ENCODE data around the gene RAP1GAP2.

RAP1GAP2 gene

GRCh38 chr17:2903193-2903974 is 107.1 kb downstream of the RAP1GAP2 start:
- CTCF ChIA-PET, result no interaction called here
- Mint-ChIP-seq H3K36me3 (peaks cover 15% of the 10 kb centered on the region), H3K27me3 (no peaks in the 10 kb centered on the region), H3K4me3 (no peak overlapping the region), H3K9me3 (peaks cover 4% of the 10 kb centered on the region), H3K4me1 (no peaks in the 10 kb centered on the region), H3K27ac (no peak overlapping the region)
- no peak for DNase-seq

- peaks cover 16% of the 10 kb centered on the region for H3K36me3 Mint-ChIP-seq
- DNase-seq, result no peak
- H3K27me3 Mint-ChIP-seq, result no peaks in the 10 kb centered on the region
- CTCF ChIA-PET, result no interaction called here
- H3K9me3 Mint-ChIP-seq, result peaks cover 4% of the 10 kb centered on the region
- H3K4me1 Mint-ChIP-seq, result peaks cover under 1% of the 10 kb centered on the region
- no peak overlapping the region for H3K4me3 Mint-ChIP-seq
- H3K27ac Mint-ChIP-seq, result no peak overlapping the region
These were observed 107.9 kb downstream of the RAP1GAP2 start for GRCh38 chr17:2904135-2904534.

DNA sequence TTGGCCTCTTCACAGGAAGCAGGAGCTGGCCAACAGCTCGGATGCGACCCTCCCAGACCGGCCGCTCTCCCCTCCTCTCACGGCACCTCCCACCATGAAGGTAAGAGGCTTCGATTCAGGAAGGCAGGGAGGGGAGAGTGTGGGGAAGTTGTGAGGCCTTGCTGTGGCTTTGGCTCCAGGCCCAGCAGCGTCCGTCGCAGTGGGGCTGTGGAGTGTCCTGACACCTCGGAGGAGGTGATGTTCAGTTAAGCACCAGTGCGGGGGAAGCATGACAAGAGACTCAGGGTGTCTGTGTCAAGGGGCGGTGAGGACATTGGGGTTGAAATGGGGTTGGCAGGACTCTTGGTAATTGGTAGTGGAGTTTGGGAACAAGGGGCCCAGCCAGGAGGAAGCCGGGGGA is 109.0 kb downstream of the RAP1GAP2 start:
- H3K9me3 Mint-ChIP-seq, result peaks cover 4% of the 10 kb centered on the region
- peaks cover 5% of the 10 kb centered on the region for H3K4me1 Mint-ChIP-seq
- H3K27me3 Mint-ChIP-seq, result no peaks in the 10 kb centered on the region
- CTCF ChIA-PET, result no interaction called here
- no peak overlapping the region for H3K4me3 Mint-ChIP-seq
- H3K27ac Mint-ChIP-seq, result no peak overlapping the region
- DNase-seq, result no peak
- H3K36me3 Mint-ChIP-seq, result peaks cover 16% of the 10 kb centered on the region

- CTCF ChIA-PET, result no interaction called here
- H3K9me3 Mint-ChIP-seq, result peaks cover 4% of the 10 kb centered on the region
- peaks cover 16% of the 10 kb centered on the region for H3K36me3 Mint-ChIP-seq
- no peak overlapping the region for H3K4me3 Mint-ChIP-seq
- no peaks in the 10 kb centered on the region for H3K27me3 Mint-ChIP-seq
- peaks cover 5% of the 10 kb centered on the region for H3K4me1 Mint-ChIP-seq
- DNase-seq, result no peak
- no peak overlapping the region for H3K27ac Mint-ChIP-seq
These were observed 109.7 kb downstream of the RAP1GAP2 start for GRCh38 chr17:2905696-2906501.

DNA sequence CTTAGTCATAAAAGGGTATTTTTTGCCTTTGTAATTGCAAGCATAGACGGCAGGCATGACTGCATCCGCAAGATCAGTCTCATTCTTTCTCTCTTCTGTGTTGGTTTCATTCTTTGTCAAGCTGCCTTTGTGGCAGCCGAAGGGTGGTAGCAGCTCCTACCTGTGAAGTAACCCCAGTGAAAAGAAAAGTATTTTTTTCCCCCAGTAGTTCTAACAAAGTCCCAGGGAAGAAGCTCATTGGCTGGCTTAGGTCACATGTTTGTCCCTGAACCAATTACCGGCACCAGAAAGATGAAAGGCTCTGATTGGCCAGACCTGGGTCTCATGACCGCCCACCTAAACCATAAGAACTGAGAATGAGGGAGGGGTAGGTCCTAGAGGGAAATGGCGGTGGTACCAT is 110.7 kb downstream of the RAP1GAP2 start:
- Mint-ChIP-seq H3K4me1 (peaks cover 5% of the 10 kb centered on the region), H3K4me3 (no peak overlapping the region), H3K36me3 (peaks cover 16% of the 10 kb centered on the region), H3K27ac (no peak overlapping the region), H3K9me3 (peaks cover 4% of the 10 kb centered on the region), H3K27me3 (no peaks in the 10 kb centered on the region)
- CTCF ChIA-PET, result no interaction called here
- no peak for DNase-seq

DNA sequence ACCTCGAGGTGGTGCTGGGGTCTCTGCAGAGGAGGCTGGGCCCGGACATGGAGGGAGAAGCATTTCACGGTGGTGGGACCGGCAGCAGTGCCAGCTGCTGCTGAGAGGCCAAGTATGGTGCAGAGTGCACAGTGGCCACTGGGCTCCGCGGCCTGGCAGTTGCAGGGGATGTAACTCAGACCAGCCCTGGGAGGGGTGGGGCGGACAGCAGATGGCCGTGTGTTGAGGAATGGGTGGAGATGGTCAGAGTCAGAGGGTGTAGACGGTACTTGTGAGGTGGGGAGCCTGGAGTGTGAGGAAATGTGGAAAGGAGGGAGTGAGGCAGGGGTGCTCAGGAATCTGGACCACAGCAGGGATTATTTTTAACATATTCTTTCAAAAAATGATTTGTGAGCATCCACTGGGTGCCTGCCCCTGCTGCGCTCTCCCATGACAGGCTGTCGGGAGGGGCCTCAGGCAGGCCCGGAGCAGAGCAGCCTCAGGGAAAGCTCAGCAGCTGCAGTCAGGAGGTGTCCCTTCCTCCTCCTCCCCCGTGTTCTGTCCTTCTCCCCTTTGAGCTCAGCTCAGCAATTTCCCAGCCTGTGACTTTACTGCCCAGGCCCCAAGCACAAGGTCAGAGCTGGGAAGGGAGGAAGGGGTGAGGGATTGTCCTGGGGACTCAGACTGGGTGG is 113.1 kb downstream of the RAP1GAP2 start:
- Mint-ChIP-seq H3K27me3 (no peaks in the 10 kb centered on the region), H3K9me3 (peaks cover 4% of the 10 kb centered on the region), H3K4me3 (no peak overlapping the region), H3K4me1 (peaks cover 5% of the 10 kb centered on the region), H3K27ac (no peak overlapping the region), H3K36me3 (peaks cover 16% of the 10 kb centered on the region)
- CTCF ChIA-PET, result no interaction called here
- no peak for DNase-seq

GRCh38 chr17:2909846-2910234 is 113.6 kb downstream of the RAP1GAP2 start:
- Mint-ChIP-seq H3K27ac (no peak overlapping the region), H3K36me3 (peaks cover 16% of the 10 kb centered on the region), H3K9me3 (peaks cover 4% of the 10 kb centered on the region), H3K4me3 (no peak overlapping the region), H3K27me3 (no peaks in the 10 kb centered on the region), H3K4me1 (peaks cover 5% of the 10 kb centered on the region)
- CTCF ChIA-PET, result no interaction called here
- no peak for DNase-seq

- CTCF ChIA-PET, result no interaction called here
- H3K27ac Mint-ChIP-seq, result no peak overlapping the region
- DNase-seq, result no peak
- H3K36me3 Mint-ChIP-seq, result peaks cover 14% of the 10 kb centered on the region
- H3K9me3 Mint-ChIP-seq, result peaks cover 4% of the 10 kb centered on the region
- H3K4me3 Mint-ChIP-seq, result no peak overlapping the region
- peaks cover 5% of the 10 kb centered on the region for H3K4me1 Mint-ChIP-seq
- no peaks in the 10 kb centered on the region for H3K27me3 Mint-ChIP-seq
These were observed 115.0 kb downstream of the RAP1GAP2 start for GRCh38 chr17:2911035-2911754.

GRCh38 chr17:2911755-2912111 is 115.5 kb downstream of the RAP1GAP2 start:
- DNase-seq, result no peak
- Mint-ChIP-seq H3K4me1 (peaks cover 5% of the 10 kb centered on the region), H3K27ac (no peak overlapping the region), H3K9me3 (peaks cover 3% of the 10 kb centered on the region), H3K27me3 (no peaks in the 10 kb centered on the region), H3K4me3 (no peak overlapping the region), H3K36me3 (peaks cover 11% of the 10 kb centered on the region)
- CTCF ChIA-PET, result no interaction called here

DNA sequence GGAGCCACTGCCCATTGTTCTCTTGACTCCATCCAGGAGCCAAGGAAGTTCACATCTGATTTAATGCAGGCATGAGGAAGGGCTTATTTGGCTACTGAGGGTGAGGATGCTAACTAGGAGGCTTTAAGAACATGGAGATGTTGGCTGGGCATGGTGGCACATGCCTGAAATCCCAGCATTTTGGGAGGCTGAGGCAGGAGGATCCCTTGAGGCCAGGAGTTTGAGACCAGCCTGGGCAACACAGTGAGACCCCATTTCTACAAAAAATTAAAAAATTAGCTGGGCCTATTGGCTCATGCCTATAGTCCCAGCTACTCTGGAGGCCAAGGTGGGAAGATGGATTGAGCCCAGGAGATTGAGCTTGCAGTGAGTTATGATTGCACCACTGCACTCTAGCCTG is 116.5 kb downstream of the RAP1GAP2 start:
- no peak overlapping the region for H3K4me3 Mint-ChIP-seq
- DNase-seq, result no peak
- CTCF ChIA-PET, result interaction anchor here (0.6 kb wide), 1 partner anchor 121 kb away, joined by 3 read pairs; no protein-coding TSS in a partner anchor
- no peak overlapping the region for H3K27ac Mint-ChIP-seq
- H3K36me3 Mint-ChIP-seq, result peaks cover 5% of the 10 kb centered on the region
- H3K27me3 Mint-ChIP-seq, result no peaks in the 10 kb centered on the region
- peaks cover 5% of the 10 kb centered on the region for H3K4me1 Mint-ChIP-seq
- H3K9me3 Mint-ChIP-seq, result no peaks in the 10 kb centered on the region

DNA sequence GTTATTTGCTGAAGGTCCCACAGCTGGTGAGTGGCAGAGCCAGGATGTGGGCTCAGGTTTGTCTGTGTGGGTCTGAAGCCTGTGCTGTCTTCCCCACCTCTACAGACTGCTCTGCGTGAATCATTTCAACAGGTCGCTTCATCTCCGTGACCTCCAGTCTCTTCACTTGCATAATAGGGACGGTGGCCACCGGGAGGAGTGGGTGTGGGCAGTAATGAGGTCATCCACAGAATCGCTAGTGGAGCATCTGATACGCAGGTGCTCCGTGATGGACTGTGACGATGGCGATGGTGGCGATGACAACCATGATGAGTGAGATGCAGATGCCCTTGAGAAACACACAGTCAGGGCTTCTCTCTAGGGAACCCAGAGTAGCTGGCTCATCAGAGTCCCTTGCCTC is 120.2 kb downstream of the RAP1GAP2 start:
- no peak for DNase-seq
- Mint-ChIP-seq H3K27me3 (no peaks in the 10 kb centered on the region), H3K9me3 (no peaks in the 10 kb centered on the region), H3K4me1 (no peaks in the 10 kb centered on the region), H3K36me3 (no peaks in the 10 kb centered on the region), H3K4me3 (no peak overlapping the region), H3K27ac (no peak overlapping the region)
- CTCF ChIA-PET, result interaction anchor here (0.6 kb wide), 1 partner anchor 36 kb away, joined by 3 read pairs; no protein-coding TSS in a partner anchor

DNA sequence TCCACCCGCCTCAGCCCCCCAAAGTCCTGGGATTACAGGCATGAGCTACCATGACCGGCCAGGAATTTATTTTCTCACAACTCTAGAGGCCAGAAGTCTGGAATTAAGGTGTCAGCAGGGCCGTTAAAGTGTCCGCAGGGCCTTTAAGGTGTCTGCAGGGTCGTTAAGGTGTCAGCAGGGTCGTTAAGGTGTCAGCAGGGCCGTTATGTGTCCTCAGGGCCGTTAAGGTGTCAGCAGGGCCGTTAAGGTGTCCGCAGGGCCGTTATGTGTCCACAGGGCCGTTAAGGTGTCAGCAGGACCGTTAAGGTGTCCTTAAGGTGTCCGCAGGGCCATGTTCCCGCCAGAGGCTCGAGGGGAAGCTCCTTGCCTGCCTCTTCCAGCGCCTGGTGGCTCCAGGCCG is 125.2 kb downstream of the RAP1GAP2 start:
- no peak overlapping the region for H3K27ac Mint-ChIP-seq
- DNase-seq, result no peak
- H3K9me3 Mint-ChIP-seq, result no peaks in the 10 kb centered on the region
- no peaks in the 10 kb centered on the region for H3K4me1 Mint-ChIP-seq
- no peak overlapping the region for H3K4me3 Mint-ChIP-seq
- no peaks in the 10 kb centered on the region for H3K36me3 Mint-ChIP-seq
- H3K27me3 Mint-ChIP-seq, result no peaks in the 10 kb centered on the region
- CTCF ChIA-PET, result interaction anchor here (0.7 kb wide), 1 partner anchor 260 kb away, joined by 3 read pairs; no protein-coding TSS in a partner anchor

DNA sequence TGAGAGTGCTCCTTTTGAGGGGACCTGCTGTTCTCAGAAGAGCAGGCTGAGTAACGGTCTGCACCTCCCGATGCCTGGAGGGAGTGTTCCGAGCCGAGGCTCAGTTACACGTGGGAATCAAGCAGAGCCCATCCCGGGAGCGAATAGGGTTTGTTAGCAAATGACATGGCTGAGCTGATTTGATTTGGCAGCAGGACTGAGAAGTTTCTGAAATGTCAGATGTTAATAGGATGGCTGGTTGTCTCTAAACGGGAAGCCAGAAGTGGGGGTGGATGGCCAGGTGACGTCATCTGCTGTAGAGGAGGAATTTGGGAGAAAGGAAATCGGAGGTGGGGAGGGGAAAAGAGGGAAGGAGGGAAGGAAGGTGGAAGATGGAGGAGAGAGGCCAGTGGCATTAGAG is 128.0 kb downstream of the RAP1GAP2 start:
- Mint-ChIP-seq H3K9me3 (no peaks in the 10 kb centered on the region), H3K27me3 (no peaks in the 10 kb centered on the region), H3K4me3 (no peak overlapping the region), H3K27ac (no peak overlapping the region), H3K36me3 (no peaks in the 10 kb centered on the region), H3K4me1 (no peaks in the 10 kb centered on the region)
- no peak for DNase-seq
- CTCF ChIA-PET, result no interaction called here

DNA sequence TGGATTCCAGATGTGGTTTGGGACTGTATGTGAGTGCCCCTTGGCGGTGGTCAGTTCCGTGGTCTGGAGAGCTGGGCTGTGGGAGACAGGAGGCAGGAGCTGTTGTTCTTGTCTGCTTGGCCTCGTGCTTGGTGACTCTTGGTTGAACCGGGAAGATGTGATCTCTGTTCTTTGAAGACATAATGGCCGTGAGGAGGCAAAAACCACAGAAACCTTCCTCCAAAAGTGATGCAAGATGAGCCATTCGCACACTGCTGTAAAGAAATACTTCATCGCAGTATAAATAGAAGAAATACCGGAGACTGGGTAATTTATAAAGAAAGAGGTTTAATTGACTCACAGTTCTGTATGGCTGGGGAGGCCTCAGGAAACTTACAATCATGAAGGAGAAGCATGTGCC is 128.8 kb downstream of the RAP1GAP2 start:
- no peaks in the 10 kb centered on the region for H3K36me3 Mint-ChIP-seq
- no peaks in the 10 kb centered on the region for H3K9me3 Mint-ChIP-seq
- H3K27ac Mint-ChIP-seq, result no peak overlapping the region
- H3K4me3 Mint-ChIP-seq, result no peak overlapping the region
- H3K27me3 Mint-ChIP-seq, result no peaks in the 10 kb centered on the region
- no peaks in the 10 kb centered on the region for H3K4me1 Mint-ChIP-seq
- no peak for DNase-seq
- CTCF ChIA-PET, result no interaction called here

Measured in activated naive CD4-positive, alpha-beta T cell treated with anti-CD3 and anti-CD28 coated beads, Interleukin-2, amount 10 ng/mL, durations not matched to agents 7 days and 5 days (primary cell).